ENCODE measurements around the gene SPEF2. TPM values are rescaled to one million over a fixed set of nuclear protein-coding genes. Genes with fewer than 3 reads are reported as not detected.

SPEF2 gene
- total and polyA plus RNA-seq, 2 donors from 2014 or later = 7.1 to 19.1 TPM

GRCh38 chr5:35608881-35609779, 8.5 kb upstream of the SPEF2 start:
- DNase-seq (no peak), FAIRE-seq (no peak)
- Histone ChIP-seq H3K9ac (ENCODE audit: low read length in 3 of 3) (no peak overlapping the region), H3K27me3 (ENCODE audit: control insufficient read depth, insufficient read depth, low read length) (no peaks in the 10 kb centered on the region), H3K27ac (ENCODE audit: low read depth in 2 of 2, low read length in 2 of 2) (no peak overlapping the region), H3K9me3 (ENCODE audit: control insufficient read depth in 2 of 3, insufficient read depth in 1 of 3, low read length in 3 of 3) (peaks cover 0 to 2% (median 0%) of the 10 kb centered on the region in 3 donors), H3K4me3 (ENCODE audit: low read length in 3 of 3) (no peak overlapping the region), H3K4me1 (ENCODE audit: control insufficient read depth in 2 of 3, insufficient read depth in 2 of 3, low read depth in 1 of 3, low read length in 3 of 3) (no peaks in the 10 kb centered on the region), H3K36me3 (ENCODE audit: control insufficient read depth in 2 of 3, insufficient read depth in 3 of 3, low read length in 3 of 3) (no peaks in the 10 kb centered on the region)
- no peak for TF ChIP-seq CTCF (IDR thresholded peaks at IDR 0.05; ENCODE audit: borderline replicate concordance, extremely low read depth, insufficient read depth)
- intact Hi-C loops (cut with DNase I) = no loop called here

- intact Hi-C loops (cut with DNase I) = no loop called here
- no peak for TF ChIP-seq CTCF (IDR thresholded peaks at IDR 0.05; ENCODE audit: borderline replicate concordance, extremely low read depth, insufficient read depth)
- H3K9ac ChIP-seq (ENCODE audit: low read length in 3 of 3) = no peak overlapping the region
- no peak for DNase-seq
- H3K27ac ChIP-seq (ENCODE audit: low read depth in 2 of 2, low read length in 2 of 2) = no peak overlapping the region
- no peaks in the 10 kb centered on the region for H3K36me3 ChIP-seq (ENCODE audit: control insufficient read depth in 2 of 3, insufficient read depth in 3 of 3, low read length in 3 of 3)
- H3K27me3 ChIP-seq (ENCODE audit: control insufficient read depth, insufficient read depth, low read length) = no peaks in the 10 kb centered on the region
- peak overlapping the region; percentile 78 to 93 (median 79) for H3K4me3 ChIP-seq (ENCODE audit: low read length in 3 of 3)
- no peak for FAIRE-seq
- peaks cover 0 to 6% (median 5%) of the 10 kb centered on the region in 3 donors for H3K4me1 ChIP-seq (ENCODE audit: control insufficient read depth in 2 of 3, insufficient read depth in 2 of 3, low read depth in 1 of 3, low read length in 3 of 3)
- no peaks in the 10 kb centered on the region for H3K9me3 ChIP-seq (ENCODE audit: control insufficient read depth in 2 of 3, insufficient read depth in 1 of 3, low read length in 3 of 3)
These were observed 616 bp upstream of the SPEF2 start for GRCh38 chr5:35617060-35617434.

GRCh38 chr5:35618304-35618636, 607 bp downstream of the SPEF2 start:
- Histone ChIP-seq H3K27ac (ENCODE audit: low read depth in 2 of 2, low read length in 2 of 2) (peak overlapping the region; percentile 65 to 66), H3K27me3 (ENCODE audit: control insufficient read depth, insufficient read depth, low read length) (no peaks in the 10 kb centered on the region), H3K36me3 (ENCODE audit: control insufficient read depth in 2 of 3, insufficient read depth in 3 of 3, low read length in 3 of 3) (no peaks in the 10 kb centered on the region), H3K4me1 (ENCODE audit: control insufficient read depth in 2 of 3, insufficient read depth in 2 of 3, low read depth in 1 of 3, low read length in 3 of 3) (peaks cover 0 to 6% (median 5%) of the 10 kb centered on the region in 3 donors), H3K4me3 (ENCODE audit: low read length in 3 of 3) (peak overlapping the region; percentile 78 to 93 (median 79)), H3K9ac (ENCODE audit: low read length in 3 of 3) (peak overlapping the region; percentile 61 to 74 (median 71)), H3K9me3 (ENCODE audit: control insufficient read depth in 2 of 3, insufficient read depth in 1 of 3, low read length in 3 of 3) (no peaks in the 10 kb centered on the region)
- intact Hi-C loops (cut with DNase I) = no loop called here
- peak in 1 of 5 donors; percentile 61 for DNase-seq
- no peak for FAIRE-seq
- TF ChIP-seq CTCF (IDR thresholded peaks at IDR 0.05; ENCODE audit: borderline replicate concordance, extremely low read depth, insufficient read depth) = no peak

Data from kidney (tissue), 14 donors.